HCT116 (cell line): ENCODE measurements around the gene ANXA2R. TPM values are rescaled to one million over a fixed set of nuclear protein-coding genes. Genes with fewer than 3 reads are reported as not detected.

Experiments
- ATAC-seq: fragments of 200-7000 bp; cut with Tn5 transposase; 2 replicates; pipeline ENCODE4 v1.9.1; 2020; ENCODE audit warnings: mild to moderate bottlenecking, moderate library complexity
- BruUV-seq: library from RNA; stranded (reverse); fragments of 400-500 nt; replicated peaks from 2 replicates; lab custom pipeline; 2021; lab: Mats Ljungman, UMichigan
- CTCF ChIA-PET: fragments of 300-600 bp; sonication (Branson Sonifier 250); formaldehyde crosslinking; loops from one replicate; lab custom pipeline; 2021; ENCODE audit warnings: antibody characterized with exemption; lab: Charles Lee
- POLR2A ChIA-PET: fragments of 300-600, 350-600 bp; sonication (Branson Sonifier 250); formaldehyde crosslinking; loops from one replicate; lab custom pipeline; 2021; ENCODE audit warnings: antibody characterized with exemption; lab: Charles Lee
- RAD21 ChIA-PET, 2 experiments: fragments of 300-600 bp; sonication (Branson Sonifier 250); formaldehyde crosslinking; loops; one replicate each; lab custom pipeline; 2023; ENCODE audit warnings: low total read pairs in 2 of 2; ENCODE audit not compliant: uncharacterized antibody in 2 of 2, unreplicated experiment in 2 of 2, low non-redundant PET in 1 of 2; lab: Charles Lee
- DNase-seq: peaks from one replicate; pipeline ENCODE4 v3.0.0-alpha.2; 2010; ENCODE audit warnings: low read depth, low spot score
- H2AFZ ChIP-seq: fragments of 200-600 bp; shearing (Covaris generic), sonication (generic); 2 replicates; pipeline ENCODE4 v1.6.1; 2017; ENCODE audit warnings: low read depth, mixed run types, mixed read lengths, antibody characterized with exemption, low read length; ENCODE audit not compliant: poor library complexity, severe bottlenecking
- H3K27ac ChIP-seq: 2 replicates; pipeline ENCODE4 v1.5.1; 2012; ENCODE audit warnings: low read depth, low read length
- H3K27me3 ChIP-seq: fragments of 200-600 bp; sonication (generic); 2 replicates; pipeline ENCODE4 v1.6.1; 2016; ENCODE audit warnings: mixed run types, low read length, mixed read lengths; ENCODE audit not compliant: insufficient read depth
- H3K36me3 ChIP-seq, 2 experiments: fragments of 200-500 bp in 1 of 2; fragments of 200-600 bp in 1 of 2; sonication (Bioruptor generic) in 1 of 2; sonication (generic) in 1 of 2; 2 replicates each; pipeline versions ENCODE4 v1.5.1 to v1.6.1; 2014 to 2016; ENCODE audit warnings: low read length in 2 of 2, inconsistent platforms in 1 of 2, mixed read lengths in 1 of 2, mixed run types in 1 of 2; ENCODE audit not compliant: insufficient read depth in 2 of 2, control insufficient read depth in 1 of 2
- H3K4me1 ChIP-seq, 2 experiments: fragments of 200-600 bp in 1 of 2; sonication (generic) in 1 of 2; 2 replicates each; pipeline versions ENCODE4 v1.5.1 to v1.6.1; 2012 to 2017; ENCODE audit warnings: low read length in 2 of 2, inconsistent platforms in 1 of 2, mild to moderate bottlenecking in 1 of 2, mixed read lengths in 1 of 2, mixed run types in 1 of 2, moderate library complexity in 1 of 2; ENCODE audit not compliant: insufficient read depth in 2 of 2, control insufficient read depth in 1 of 2
- H3K4me2 ChIP-seq: fragments of 200-600 bp; sonication (generic); 2 replicates; pipeline ENCODE4 v1.6.1; 2017; ENCODE audit warnings: mixed run types, low read length, mixed read lengths
- H3K4me3 ChIP-seq, 2 experiments: fragments of 200-600 bp in 1 of 2; sonication (generic) in 1 of 2; replicated peaks in 1 of 2; 2 replicates each; pipeline ENCODE4 v1.5.1; 2011 to 2016; ENCODE audit warnings: low read length in 2 of 2, control low read depth in 1 of 2, low read depth in 1 of 2, mild to moderate bottlenecking in 1 of 2, mixed read lengths in 1 of 2, mixed run types in 1 of 2
- H3K79me2 ChIP-seq: fragments of 200-600 bp; sonication (generic); 2 replicates; pipeline ENCODE4 v1.6.1; 2017; ENCODE audit warnings: mild to moderate bottlenecking, mixed run types, low read length, moderate library complexity, mixed read lengths; ENCODE audit not compliant: insufficient read depth
- H3K9ac ChIP-seq: fragments of 200-600 bp; sonication (generic); 2 replicates; pipeline ENCODE4 v1.6.1; 2016; ENCODE audit warnings: low read length, mixed read lengths
- H3K9me2 ChIP-seq: fragments of 200-600 bp; sonication (generic), shearing (Covaris generic); 2 replicates; pipeline ENCODE4 v1.6.1; 2017; ENCODE audit warnings: mixed run types, mild to moderate bottlenecking, moderate library complexity; ENCODE audit not compliant: insufficient read depth
- H3K9me3 ChIP-seq, 2 experiments: fragments of 200-500 bp in 1 of 2; fragments of 200-600 bp in 1 of 2; sonication (Bioruptor generic) in 1 of 2; sonication (generic) in 1 of 2; 2 replicates each; pipeline ENCODE4 v1.6.1; 2014 to 2017; ENCODE audit warnings: low read length in 2 of 2, mixed read lengths in 2 of 2, inconsistent platforms in 1 of 2, low read depth in 1 of 2, mild to moderate bottlenecking in 1 of 2, mixed run types in 1 of 2, moderate library complexity in 1 of 2; ENCODE audit not compliant: control insufficient read depth in 1 of 2, insufficient read depth in 1 of 2
- H4K20me1 ChIP-seq: fragments of 200-600 bp; sonication (generic), shearing (Covaris generic); 2 replicates; pipeline ENCODE4 v1.6.1; 2017; ENCODE audit warnings: mixed run types, mild to moderate bottlenecking, moderate library complexity; ENCODE audit not compliant: insufficient read depth
- CEBPB ChIP-seq: IDR thresholded peaks from 2 replicates; pipeline ENCODE4 v1.6.1; 2012; ENCODE audit warnings: low read depth
- ELF1 ChIP-seq: IDR thresholded peaks from 2 replicates; pipeline ENCODE4 v1.6.1; 2012; ENCODE audit warnings: low read depth, borderline replicate concordance
- EZH2phosphoT487 ChIP-seq: fragments of 200-600 bp; IDR thresholded peaks from 2 replicates; pipeline ENCODE4 v1.6.1; 2018; ENCODE audit warnings: antibody characterized with exemption, borderline replicate concordance
- POLR2A ChIP-seq: IDR thresholded peaks from 2 replicates; pipeline ENCODE4 v1.7.0; 2011; ENCODE audit warnings: borderline replicate concordance; ENCODE audit not compliant: insufficient read depth, insufficient read length; ENCODE audit errors: extremely low read depth
- SIN3A ChIP-seq: IDR thresholded peaks from 2 replicates; pipeline ENCODE4 v1.6.1; 2012; ENCODE audit warnings: low read depth
- YY1 ChIP-seq: IDR thresholded peaks from 2 replicates; pipeline ENCODE4 v1.6.1; 2011; ENCODE audit warnings: low read length, low read depth, moderate library complexity, mild to moderate bottlenecking; ENCODE audit not compliant: insufficient replicate concordance; ENCODE audit errors: extremely low read depth
- ZFX ChIP-seq: fragments of 450-650 bp; IDR thresholded peaks from 2 replicates; pipeline ENCODE4 v1.6.1; 2017
- ZNF274 ChIP-seq: fragments of 200-500 bp; sonication (Bioruptor generic); IDR thresholded peaks from 2 replicates; pipeline ENCODE4 v1.6.1; 2014; ENCODE audit warnings: mild to moderate bottlenecking, low read depth, low read length, inconsistent platforms
- intact Hi-C: fragments of 100-400 bp; cut with micrococcal nuclease; formaldehyde crosslinking; loops from 2 replicates; pipeline ENCODE4 v1.10.0; 2022
- total RNA-seq: library from RNA; stranded (reverse); gene quantifications from one replicate; pipeline ENCODE4 v1.2.1, GENCODE V29; 2021; ENCODE audit not compliant: unreplicated experiment
- TF ChIP-seq, protein P1 (sequence below), 3 experiments: fragments of 200-600 bp in 1 of 3; sonication (generic) in 1 of 3; IDR thresholded peaks in 2 of 3; conservative IDR thresholded peaks in 1 of 3; 2 replicates each; pipeline ENCODE4 v1.5.1; 2012 to 2017; ENCODE audit warnings: low read depth in 2 of 3, low read length in 2 of 3, antibody characterized with exemption in 1 of 3, borderline replicate concordance in 1 of 3, control low read depth in 1 of 3, mild to moderate bottlenecking in 1 of 3, mixed read lengths in 1 of 3, mixed run types in 1 of 3, moderate library complexity in 1 of 3; ENCODE audit not compliant: insufficient read depth in 1 of 3

The ANXA2R gene
- total RNA-seq, 1 experiment from 2014 or later: 0.37 TPM

DNA sequence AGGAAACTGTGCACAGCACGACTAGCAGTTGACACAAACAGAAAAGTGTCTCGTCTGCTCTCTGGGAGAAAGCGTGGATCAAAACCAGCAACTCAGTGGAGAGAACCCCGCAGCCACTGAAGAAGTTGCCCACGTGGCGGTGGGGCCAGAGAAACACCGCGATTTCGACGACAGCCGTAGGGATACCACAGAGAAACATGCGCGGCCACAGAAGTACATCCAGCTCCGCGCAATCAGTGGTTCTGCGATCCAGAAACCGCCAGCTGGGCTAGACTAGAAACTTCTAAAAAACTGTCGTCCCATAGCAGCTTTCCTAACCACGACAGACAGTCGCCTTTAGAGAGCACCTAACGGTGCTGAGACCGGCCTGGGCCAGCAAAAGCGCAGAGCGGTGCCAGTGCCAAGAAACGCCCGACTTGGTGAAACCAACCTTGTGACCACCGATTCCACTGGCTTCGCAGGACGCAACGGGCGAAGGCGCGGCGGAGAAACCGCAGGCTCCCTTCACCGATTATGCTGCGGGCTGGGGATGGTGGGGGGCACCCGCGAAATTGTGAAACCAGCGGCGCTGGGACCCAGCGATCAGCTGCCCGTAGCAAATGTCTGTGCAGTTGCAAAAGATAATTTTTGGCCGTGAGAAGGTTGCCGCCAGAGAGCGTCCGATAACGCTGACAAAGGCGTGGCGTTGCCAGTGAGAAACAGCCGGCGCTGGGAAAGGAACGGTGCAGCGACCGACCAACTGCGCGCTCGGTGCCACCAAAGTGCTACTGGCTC is 2.7 kb upstream of the ANXA2R start (continued):
- TF ChIP-seq ZNF274 (no peak), YY1 (peak; percentile 47), CEBPB (no peak), POLR2A (no peak)

DNA sequence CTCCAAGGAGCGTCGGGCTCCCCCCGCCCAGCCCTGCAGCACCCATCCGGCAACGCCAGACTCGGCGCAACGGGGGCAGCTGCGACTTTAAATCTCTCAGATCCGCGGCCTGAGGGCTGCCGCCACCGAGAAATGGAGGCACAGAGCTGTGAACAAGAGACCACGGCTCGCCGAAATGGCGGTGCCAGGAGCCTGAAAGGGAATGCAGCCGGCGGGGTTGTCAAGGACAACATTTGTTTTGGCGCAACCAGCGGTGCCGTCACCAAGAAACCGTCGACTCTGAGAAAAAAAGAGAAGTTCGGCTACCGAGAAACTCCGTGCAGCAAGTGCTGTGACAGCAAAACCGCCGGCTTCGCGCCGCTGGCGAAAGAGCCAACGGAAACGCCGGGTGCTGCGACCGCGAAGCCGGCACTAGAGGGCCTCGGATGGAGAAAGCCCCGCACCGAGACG is 2.1 kb upstream of the ANXA2R start:
- intact Hi-C loops: no loop called here
- Histone ChIP-seq H3K9me3 (no peaks in the 10 kb centered on the region), H3K27ac (peak overlapping the region; percentile 68), H3K9ac (peak overlapping the region; percentile 54), H3K9me2 (no peaks in the 10 kb centered on the region), H3K4me1 (peaks cover 0 to 39% of the 10 kb centered on the region in 2 experiments; a peak in 3 of 4 replicates), H3K79me2 (no peaks in the 10 kb centered on the region), H4K20me1 (no peaks in the 10 kb centered on the region), H3K4me2 (peak overlapping the region; percentile 81), H3K27me3 (no peaks in the 10 kb centered on the region), H3K4me3 (peak overlapping the region; percentile 58 to 65), H3K36me3 (no peaks in the 10 kb centered on the region), H2AFZ (peak overlapping the region; percentile 94)
- ChIA-PET POLR2A (interaction anchor here (0.6 to 1.7 kb wide), 3 partner anchors 23 to 133 kb away, joined by 3 to 6 read pairs (median 4); no protein-coding TSS in a partner anchor), CTCF (interaction anchor here (1.3 to 3.4 kb wide), 8 partner anchors 8 to 442 kb away, joined by 3 to 38 read pairs (median 11); partner anchors contain the start of gene TMEM267), RAD21 (interaction anchor here (0.6 to 1.1 kb wide), 3 partner anchors 31 to 130 kb away, joined by 3 to 4 read pairs (median 3); no protein-coding TSS in a partner anchor)
- no TSS peak for BruUV-seq
- peak; percentile 19 for ATAC-seq
- DNase-seq: peak; percentile 43
- TF ChIP-seq, protein P1, sequence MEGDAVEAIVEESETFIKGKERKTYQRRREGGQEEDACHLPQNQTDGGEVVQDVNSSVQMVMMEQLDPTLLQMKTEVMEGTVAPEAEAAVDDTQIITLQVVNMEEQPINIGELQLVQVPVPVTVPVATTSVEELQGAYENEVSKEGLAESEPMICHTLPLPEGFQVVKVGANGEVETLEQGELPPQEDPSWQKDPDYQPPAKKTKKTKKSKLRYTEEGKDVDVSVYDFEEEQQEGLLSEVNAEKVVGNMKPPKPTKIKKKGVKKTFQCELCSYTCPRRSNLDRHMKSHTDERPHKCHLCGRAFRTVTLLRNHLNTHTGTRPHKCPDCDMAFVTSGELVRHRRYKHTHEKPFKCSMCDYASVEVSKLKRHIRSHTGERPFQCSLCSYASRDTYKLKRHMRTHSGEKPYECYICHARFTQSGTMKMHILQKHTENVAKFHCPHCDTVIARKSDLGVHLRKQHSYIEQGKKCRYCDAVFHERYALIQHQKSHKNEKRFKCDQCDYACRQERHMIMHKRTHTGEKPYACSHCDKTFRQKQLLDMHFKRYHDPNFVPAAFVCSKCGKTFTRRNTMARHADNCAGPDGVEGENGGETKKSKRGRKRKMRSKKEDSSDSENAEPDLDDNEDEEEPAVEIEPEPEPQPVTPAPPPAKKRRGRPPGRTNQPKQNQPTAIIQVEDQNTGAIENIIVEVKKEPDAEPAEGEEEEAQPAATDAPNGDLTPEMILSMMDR (IDR thresholded peaks at IDR 0.05 in 2 of 3, conservative IDR thresholded peaks at IDR 0.05 in 1 of 3; ENCODE audit: borderline replicate concordance in 1 of 3, insufficient read depth in 1 of 3, low read depth in 2 of 3, low read length in 2 of 3): peak in 2 of 3 experiments; percentile 14 to 30; a peak in 2 of 6 replicates
- TF ChIP-seq ELF1 (no peak; the same call in 1 of the 2 replicates), SIN3A (no peak; the same call in 1 of the 2 replicates), EZH2phosphoT487 (no peak), ZFX (peak; percentile 34; the same call in 1 of the 2 replicates), ZNF274 (no peak)
